ENCODE data around the gene LRBA. TPM values are rescaled to one million over a fixed set of nuclear protein-coding genes. Genes with fewer than 3 reads are reported as not detected.

Gene LRBA
- total RNA-seq, 1 experiment from 2014 or later = 55.3 TPM

GRCh38 chr4:150332961-150333360 lies 682.1 kb downstream of the LRBA start:
- Histone ChIP-seq H3K27me3 (ENCODE audit: insufficient read depth, low read length) (no peaks in the 10 kb centered on the region), H3K23me2 (ENCODE audit: insufficient read length, low read depth, low read length, poor library complexity, severe bottlenecking) (no peaks in the 10 kb centered on the region), H2BK12ac (ENCODE audit: insufficient read length, low read depth, low read length) (no peak overlapping the region), H4K5ac (ENCODE audit: insufficient read length, low read depth, low read length) (no peak overlapping the region), H4K91ac (ENCODE audit: insufficient read length, low read depth, low read length) (no peak overlapping the region), H3K18ac (ENCODE audit: insufficient read length, low read depth, low read length) (no peak overlapping the region), H3K4me1 (ENCODE audit: insufficient read depth, low read length) (no peaks in the 10 kb centered on the region; the same call in 1 of the 2 replicates), H3K79me2 (ENCODE audit: insufficient read depth, low read length) (no peaks in the 10 kb centered on the region), H2BK5ac (ENCODE audit: insufficient read length, low read length) (no peak overlapping the region), H3K9ac (ENCODE audit: extremely low read depth, insufficient read length, low read length) (no peak overlapping the region), H3K23ac (ENCODE audit: insufficient read length, low read depth, low read length) (no peak overlapping the region), H2BK15ac (ENCODE audit: low read depth, low read length) (no peak overlapping the region), H3K79me1 (ENCODE audit: insufficient read depth, low read depth, low read length, poor library complexity, severe bottlenecking) (no peaks in the 10 kb centered on the region), H2BK20ac (ENCODE audit: low read depth, low read length, poor library complexity, severe bottlenecking) (no peak overlapping the region), H4K20me1 (ENCODE audit: control insufficient read depth, insufficient read depth, insufficient read length) (no peaks in the 10 kb centered on the region), H3K9me3 (ENCODE audit: control insufficient read depth, low read depth, low read length) (no peaks in the 10 kb centered on the region), H4K8ac (replicated peaks; ENCODE audit: insufficient read length, low read depth, low read length) (no peak overlapping the region), H3K4me2 (ENCODE audit: insufficient read depth, insufficient read length, low read length) (no peak overlapping the region), H2BK120ac (ENCODE audit: low read depth, low read length, poor library complexity, severe bottlenecking) (no peak overlapping the region), H3K14ac (ENCODE audit: insufficient read depth, low read length) (no peak overlapping the region), H3T11ph (ENCODE audit: low read length) (no peak overlapping the region), H2AK5ac (ENCODE audit: insufficient read length, low read length) (no peak overlapping the region), H2AFZ (ENCODE audit: low read length) (no peak overlapping the region), H3K4ac (ENCODE audit: low read depth, low read length) (no peak overlapping the region), H3K56ac (ENCODE audit: insufficient read length, low read depth, low read length) (no peak overlapping the region), H3K27ac (ENCODE audit: insufficient read length, low read depth, low read length) (no peak overlapping the region)
- peaks cover 6 to 9% of the 10 kb centered on the region in 2 experiments for H3K4me1 Mint-ChIP-seq
- DNase-seq = no peak
- no peaks in the 10 kb centered on the region for H3K27me3 Mint-ChIP-seq (ENCODE audit: low read depth)
- H3K36me3 Mint-ChIP-seq (ENCODE audit: insufficient read depth in 1 of 3, low read depth in 3 of 3) = no peaks in the 10 kb centered on the region
- TF ChIP-seq CTCF (conservative IDR thresholded peaks at IDR 0.05) = no peak
- no peak overlapping the region for H3K4me3 Mint-ChIP-seq
- no peaks in the 10 kb centered on the region for H3K9me3 Mint-ChIP-seq
- H3K27ac Mint-ChIP-seq = no peak overlapping the region
